ENCODE results near the gene P2RX4.
"Not testable (repeated sequence)": the region's sequence is repeated elsewhere in the genome, so short reads cannot be mapped to it uniquely, and the experiment has no call there.

P2RX4 gene

GRCh38 chr12:121279507-121279915 lies 69.6 kb downstream of the P2RX4 start:
- Histone ChIP-seq H3K9me3 (ENCODE audit: severe bottlenecking) (no peaks in the 10 kb centered on the region), H3K4me3 (ENCODE audit: low read depth, low read length) (no peak overlapping the region), H3K36me3 (no peaks in the 10 kb centered on the region), H3K27ac (no peak overlapping the region), H3K27me3 (ENCODE audit: insufficient read depth, low read depth, severe bottlenecking) (no peaks in the 10 kb centered on the region)
- no peak for TF ChIP-seq CTCF (IDR thresholded peaks at IDR 0.05; ENCODE audit: low read depth, low read length)
- DNase-seq = no peak

- H3K27me3 ChIP-seq (ENCODE audit: insufficient read depth, low read depth, severe bottlenecking); H3K27ac ChIP-seq; H3K4me3 ChIP-seq (ENCODE audit: low read depth, low read length); H3K36me3 ChIP-seq; DNase-seq; H3K9me3 ChIP-seq (ENCODE audit: severe bottlenecking): not testable (repeated sequence)
These were observed 70.6 kb downstream of the P2RX4 start for GRCh38 chr12:121280531-121280930.

- not testable (repeated sequence) for H3K36me3 ChIP-seq; H3K27me3 ChIP-seq (ENCODE audit: insufficient read depth, low read depth, severe bottlenecking); DNase-seq; H3K4me3 ChIP-seq (ENCODE audit: low read depth, low read length); H3K9me3 ChIP-seq (ENCODE audit: severe bottlenecking); H3K27ac ChIP-seq
These were observed 71.2 kb downstream of the P2RX4 start for GRCh38 chr12:121281116-121281515.

- Histone ChIP-seq H3K4me3 (ENCODE audit: low read depth, low read length) (no peak overlapping the region), H3K36me3 (no peaks in the 10 kb centered on the region), H3K27ac (no peak overlapping the region), H3K9me3 (ENCODE audit: severe bottlenecking) (no peaks in the 10 kb centered on the region), H3K27me3 (ENCODE audit: insufficient read depth, low read depth, severe bottlenecking) (no peaks in the 10 kb centered on the region)
- DNase-seq = no peak
- TF ChIP-seq CTCF (IDR thresholded peaks at IDR 0.05; ENCODE audit: low read depth, low read length) = no peak
These were observed 72.3 kb downstream of the P2RX4 start for GRCh38 chr12:121282072-121282742.

GRCh38 chr12:121282910-121283309 lies 73.0 kb downstream of the P2RX4 start:
- not testable (repeated sequence) for H3K36me3 ChIP-seq; DNase-seq; H3K27me3 ChIP-seq (ENCODE audit: insufficient read depth, low read depth, severe bottlenecking); H3K9me3 ChIP-seq (ENCODE audit: severe bottlenecking); H3K27ac ChIP-seq; H3K4me3 ChIP-seq (ENCODE audit: low read depth, low read length)

GRCh38 chr12:121283388-121283787 lies 73.5 kb downstream of the P2RX4 start:
- no peak for DNase-seq
- H3K27me3 ChIP-seq (ENCODE audit: insufficient read depth, low read depth, severe bottlenecking) = no peaks in the 10 kb centered on the region
- H3K9me3 ChIP-seq (ENCODE audit: severe bottlenecking) = no peaks in the 10 kb centered on the region
- no peak overlapping the region for H3K4me3 ChIP-seq (ENCODE audit: low read depth, low read length)
- H3K36me3 ChIP-seq = no peaks in the 10 kb centered on the region
- no peak for TF ChIP-seq CTCF (IDR thresholded peaks at IDR 0.05; ENCODE audit: low read depth, low read length)
- H3K27ac ChIP-seq = no peak overlapping the region

All from WERI-Rb-1 (cell line).